Lung (tissue), 12 donors: ENCODE results near the gene C18orf63. TPM values are rescaled to one million over a fixed set of nuclear protein-coding genes. Genes with fewer than 3 reads are reported as not detected.
A peak's percentile ranks its signal among the peaks of the same experiment; 100 is the strongest.

Source experiments
- ATAC-seq: fragments of 200-7000 bp; cut with Tn5 transposase; one replicate; pipeline ENCODE4 v1.9.1; 2020; ENCODE audit warnings: moderate number of reproducible peaks; ENCODE audit not compliant: insufficient read depth, low FRiP score
- DNase-seq, 3 donors: peaks; one replicate each; pipeline ENCODE4 v3.0.0-alpha.2; 2013 to 2017
- H3K27ac ChIP-seq, 2 donors: one replicate each; pipeline ENCODE4 v1.5.1; 2013; ENCODE audit warnings: mild to moderate bottlenecking in 2 of 2, moderate library complexity in 2 of 2, control low read depth in 1 of 2, inconsistent platforms in 1 of 2, low read depth in 1 of 2, low read length in 1 of 2
- H3K27me3 ChIP-seq, 3 donors: one replicate each; pipeline ENCODE4 v1.5.1; 2013; ENCODE audit warnings: low read length in 2 of 3; ENCODE audit not compliant: control insufficient read depth in 3 of 3, insufficient read depth in 3 of 3
- H3K36me3 ChIP-seq, 4 donors: one replicate each; pipeline ENCODE4 v1.5.1; 2013; ENCODE audit warnings: low read length in 4 of 4, mild to moderate bottlenecking in 1 of 4, moderate library complexity in 1 of 4; ENCODE audit not compliant: control insufficient read depth in 4 of 4, insufficient read depth in 4 of 4
- H3K4me1 ChIP-seq, 5 donors: one replicate each; pipeline ENCODE4 v1.5.1; 2013; ENCODE audit warnings: low read length in 5 of 5, mild to moderate bottlenecking in 2 of 5, moderate library complexity in 1 of 5; ENCODE audit not compliant: control insufficient read depth in 5 of 5, insufficient read depth in 5 of 5
- H3K4me3 ChIP-seq: one replicate; pipeline ENCODE4 v1.5.1; 2013; ENCODE audit warnings: mild to moderate bottlenecking, control low read depth, moderate library complexity
- H3K9ac ChIP-seq, 2 donors: one replicate each; pipeline ENCODE4 v1.5.1; 2013; ENCODE audit warnings: low read length in 2 of 2, control low read depth in 1 of 2; ENCODE audit not compliant: insufficient read depth in 1 of 2
- H3K9me3 ChIP-seq, 4 donors: one replicate each; pipeline ENCODE4 v1.5.1; 2013; ENCODE audit warnings: low read length in 3 of 4, mild to moderate bottlenecking in 1 of 4, moderate library complexity in 1 of 4; ENCODE audit not compliant: control insufficient read depth in 4 of 4, insufficient read depth in 3 of 4
- CTCF ChIP-seq: IDR thresholded peaks from 2 replicates; pipeline ENCODE4 v1.5.1; 2012; ENCODE audit warnings: mild to moderate bottlenecking; ENCODE audit errors: control extremely low read depth, extremely low read depth
- WGBS, 2 donors: extraction: QIAGEN DNeasy Blood & Tissue Kit; methylation state at CpG; one replicate each; pipeline ENCODE4 v1.1.7; 2013; 5-methylcytosine and 5-hydroxymethylcytosine counted together
- polyA plus RNA-seq, 2 donors: library from polyadenylated mRNA; stranded (reverse); fragments of 200-250 nt; gene quantifications; one replicate each; pipeline ENCODE4 v1.2.1, GENCODE V29; 2013
- total RNA-seq, 2 donors: library from RNA; depleted of rRNA in 1 of 2; stranded (reverse); fragments of >200 nt in 1 of 2; gene quantifications; one replicate each; pipeline ENCODE4 v1.2.1, GENCODE V29; 2014 to 2021
- donor health status: control.
- donor health status: control.
- donor health status: Bipolar disorder and iron deficiency.
- donor health status: healthy.
- donor health status: DM: yes; HTN: yes; CAD: no.

Gene C18orf63
- total and polyA plus RNA-seq, 4 donors, result 0.14 to 0.55 (median 0.38) TPM

- no peak for TF ChIP-seq CTCF
- peak; percentile 35 to 82 (median 38) for DNase-seq
- Histone ChIP-seq H3K27ac (no peak overlapping the region), H3K4me1 (peaks cover 0 to 16% (median 2%) of the 10 kb centered on the region in 5 donors), H3K9ac (no peak overlapping the region), H3K27me3 (no peaks in the 10 kb centered on the region), H3K9me3 (no peaks in the 10 kb centered on the region), H3K36me3 (no peaks in the 10 kb centered on the region), H3K4me3 (no peak overlapping the region)
- ATAC-seq, result no peak
- WGBS, 2 donors, result 80 to 82% methylated on average over 2 of the region's 2 CpGs
Measured at GRCh38 chr18:74370115-74370514, 54.5 kb downstream of the C18orf63 start.

GRCh38 chr18:74373428-74373827 is 57.8 kb downstream of the C18orf63 start:
- Histone ChIP-seq H3K27ac (no peak overlapping the region), H3K4me3 (no peak overlapping the region), H3K36me3 (no peaks in the 10 kb centered on the region), H3K27me3 (no peaks in the 10 kb centered on the region), H3K9ac (no peak overlapping the region), H3K9me3 (no peaks in the 10 kb centered on the region), H3K4me1 (peaks cover 0 to 24% (median 3%) of the 10 kb centered on the region in 5 donors)
- 78 to 79% methylated on average over 8 of the region's 8 CpGs for WGBS, 2 donors
- DNase-seq, result no peak
- no peak for TF ChIP-seq CTCF
- ATAC-seq, result no peak

GRCh38 chr18:74375999-74376398 is 60.4 kb downstream of the C18orf63 start:
- H3K4me1 ChIP-seq, result peaks cover 0 to 9% (median 0%) of the 10 kb centered on the region in 5 donors
- no peak for ATAC-seq
- no peak overlapping the region for H3K9ac ChIP-seq
- no peaks in the 10 kb centered on the region for H3K27me3 ChIP-seq
- no peak for TF ChIP-seq CTCF
- peak overlapping the region in 1 of 2 donors; percentile 17 for H3K27ac ChIP-seq
- 82 to 84% methylated on average over 6 of the region's 6 CpGs for WGBS, 2 donors
- no peaks in the 10 kb centered on the region for H3K9me3 ChIP-seq
- no peak for DNase-seq
- no peak overlapping the region for H3K4me3 ChIP-seq
- no peaks in the 10 kb centered on the region for H3K36me3 ChIP-seq

- DNase-seq (no peak), ATAC-seq (no peak)
- Histone ChIP-seq H3K27ac (no peak overlapping the region), H3K9ac (no peak overlapping the region), H3K4me1 (peaks cover 0 to 9% (median 0%) of the 10 kb centered on the region in 5 donors), H3K4me3 (no peak overlapping the region), H3K9me3 (no peaks in the 10 kb centered on the region), H3K27me3 (no peaks in the 10 kb centered on the region), H3K36me3 (no peaks in the 10 kb centered on the region)
- whole genome bisulfite sequencing, 2 donors, result 86 to 92% methylated on average over 4 of the region's 4 CpGs
- no peak for TF ChIP-seq CTCF
Measured at GRCh38 chr18:74376523-74376922, 60.9 kb downstream of the C18orf63 start.
